ENCODE results near the gene ETV6. TPM values are rescaled to one million over a fixed set of nuclear protein-coding genes. Genes with fewer than 3 reads are reported as not detected.

Gene ETV6
- total and polyA plus RNA-seq, 9 of the 15 experiments (the other 6 are each of a cell fraction or from before 2014, with no cell fraction given) = 0.81 to 12.7 (median 4.1) TPM

GRCh38 chr12:11882301-11883019, 233.0 kb downstream of the ETV6 start (continued):
- TF ChIP-seq ZNF277 (CRISPR knock-in tag; IDR thresholded peaks at IDR 0.05; ENCODE audit: borderline replicate concordance) = no peak
- TF ChIP-seq ATF4 (CRISPR knock-in tag; IDR thresholded peaks at IDR 0.05) = no peak
- no peak for TF ChIP-seq ZNF644 (tag; IDR thresholded peaks at IDR 0.05; ENCODE audit: low read depth)
- no peak for TF ChIP-seq MIER1 (IDR thresholded peaks at IDR 0.05; ENCODE audit: low read depth)

- 100% methylated on average over 4 of the region's 11 CpGs for WGBS (ENCODE audit: insufficient coverage, low coverage, missing lambda C conversion rate)
- Histone ChIP-seq H2AFZ (ENCODE audit: low read depth, low read length) (no peak overlapping the region), H3K27ac (ENCODE audit: extremely low read depth, low read depth, low read length) (no peak overlapping the region), H3K36me3 (ENCODE audit: control insufficient read depth, insufficient read depth, low read length) (no peaks in the 10 kb centered on the region), H3K27me3 (ENCODE audit: control insufficient read depth in 2 of 2, insufficient read depth in 2 of 2, low read length in 2 of 2) (no peaks in the 10 kb centered on the region), H3K4me1 (replicated peaks in 1 of 2; ENCODE audit: control insufficient read depth in 2 of 2, insufficient read depth in 2 of 2, low read length in 2 of 2) (no peaks in the 10 kb centered on the region), H4K20me1 (replicated peaks; ENCODE audit: control insufficient read depth, insufficient read depth, low read length) (no peaks in the 10 kb centered on the region), H3K9me3 (replicated peaks; ENCODE audit: control insufficient read depth, insufficient read depth, low read depth, low read length) (no peaks in the 10 kb centered on the region), H3K9me1 (ENCODE audit: control insufficient read depth, insufficient read depth, low read length) (no peaks in the 10 kb centered on the region), H3K9ac (ENCODE audit: insufficient read depth in 1 of 2, low read depth in 2 of 2, low read length in 2 of 2) (no peak overlapping the region), H3K4me2 (ENCODE audit: insufficient read depth, low read length) (no peak overlapping the region), H3K4me3 (no peak overlapping the region), H3K79me2 (ENCODE audit: control insufficient read depth, insufficient read depth, low read length) (no peaks in the 10 kb centered on the region)
- in situ Hi-C loops (cut with MboI) = no loop called here
- FAIRE-seq (no peak), DNase-seq (ENCODE audit: extremely low read depth in 1 of 4, low spot score in 3 of 4) (peak in 1 of 4 experiments; percentile 5), ATAC-seq (no peak)
- no TSS peak for BruUV-seq (replicated peaks)
- CTCF ChIA-PET (ENCODE audit: low intra/inter-chr PET ratio) = no interaction called here
- POLR2A ChIA-PET = no interaction called here
- TF ChIP-seq NR2C1 (IDR thresholded peaks at IDR 0.05) (no peak), NR2C1 (tag; IDR thresholded peaks at IDR 0.05) (0 out of 2 replicates have a peak, but pooled peaks have one; percentile 11), ZNF232 (CRISPR knock-in tag; IDR thresholded peaks at IDR 0.05) (no peak)
- intact Hi-C loops (cut with micrococcal nuclease) = no loop called here
Observed at GRCh38 chr12:11884116-11884515, 234.6 kb downstream of the ETV6 start.
